ENCODE measurements around the gene CANT1. TPM values are rescaled to one million over a fixed set of nuclear protein-coding genes. Genes with fewer than 3 reads are reported as not detected.
A peak's percentile ranks its signal among the peaks of the same experiment; 100 is the strongest.

The CANT1 gene
- total RNA-seq, 2 experiments from 2014 or later, result 56.0 to 61.5 TPM

DNA sequence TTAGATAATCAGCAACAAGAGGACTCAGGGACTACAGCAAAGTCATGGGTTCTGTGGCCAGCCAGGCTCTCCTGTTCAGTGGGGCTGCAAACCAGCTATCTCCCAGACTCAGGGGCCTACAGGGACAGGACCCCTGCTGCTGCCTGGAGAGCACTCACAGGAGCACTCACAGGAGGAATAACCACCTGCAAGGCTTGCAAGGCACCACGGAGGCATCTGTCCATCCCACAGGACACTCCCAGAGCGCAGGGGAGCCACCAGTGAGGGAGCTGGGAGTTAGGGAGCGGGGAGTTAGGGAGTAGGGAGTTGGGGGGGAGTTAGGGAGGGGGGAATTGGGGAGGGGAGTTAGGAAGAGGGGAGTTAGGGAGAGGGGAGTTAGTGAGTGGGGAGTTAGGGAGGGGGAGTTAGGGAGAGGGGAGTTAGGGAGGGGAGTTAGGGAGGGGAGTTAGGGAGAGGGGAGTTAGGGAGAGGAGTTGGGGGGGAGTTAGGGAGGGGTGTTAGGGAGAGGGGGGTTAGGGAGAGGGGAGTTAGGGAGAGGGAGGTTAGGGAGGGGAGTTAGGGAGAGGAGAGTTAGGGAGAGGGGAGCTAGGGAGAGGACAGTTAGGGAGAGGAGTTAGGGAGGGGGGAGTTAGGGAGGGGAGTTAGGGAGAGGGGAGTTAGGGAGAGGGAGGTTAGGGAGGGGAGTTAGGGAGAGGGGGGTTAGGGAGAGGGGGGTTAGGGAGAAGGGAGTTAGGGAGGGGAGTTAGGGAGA lies 5.7 kb downstream of the CANT1 start:
- ATAC-seq (ENCODE audit: low read depth) (no peak), DNase-seq (no peak)
- H3K9me3 Mint-ChIP-seq, result no peaks in the 10 kb centered on the region
- H3K27me3 Mint-ChIP-seq, result no peaks in the 10 kb centered on the region
- no peak overlapping the region for H3K27ac Mint-ChIP-seq
- peaks cover 30% of the 10 kb centered on the region for H3K4me1 Mint-ChIP-seq
- peaks cover 14% of the 10 kb centered on the region for H3K36me3 Mint-ChIP-seq
- POLR2A ChIA-PET, result no interaction called here
- no peak overlapping the region for H3K4me3 Mint-ChIP-seq

DNA sequence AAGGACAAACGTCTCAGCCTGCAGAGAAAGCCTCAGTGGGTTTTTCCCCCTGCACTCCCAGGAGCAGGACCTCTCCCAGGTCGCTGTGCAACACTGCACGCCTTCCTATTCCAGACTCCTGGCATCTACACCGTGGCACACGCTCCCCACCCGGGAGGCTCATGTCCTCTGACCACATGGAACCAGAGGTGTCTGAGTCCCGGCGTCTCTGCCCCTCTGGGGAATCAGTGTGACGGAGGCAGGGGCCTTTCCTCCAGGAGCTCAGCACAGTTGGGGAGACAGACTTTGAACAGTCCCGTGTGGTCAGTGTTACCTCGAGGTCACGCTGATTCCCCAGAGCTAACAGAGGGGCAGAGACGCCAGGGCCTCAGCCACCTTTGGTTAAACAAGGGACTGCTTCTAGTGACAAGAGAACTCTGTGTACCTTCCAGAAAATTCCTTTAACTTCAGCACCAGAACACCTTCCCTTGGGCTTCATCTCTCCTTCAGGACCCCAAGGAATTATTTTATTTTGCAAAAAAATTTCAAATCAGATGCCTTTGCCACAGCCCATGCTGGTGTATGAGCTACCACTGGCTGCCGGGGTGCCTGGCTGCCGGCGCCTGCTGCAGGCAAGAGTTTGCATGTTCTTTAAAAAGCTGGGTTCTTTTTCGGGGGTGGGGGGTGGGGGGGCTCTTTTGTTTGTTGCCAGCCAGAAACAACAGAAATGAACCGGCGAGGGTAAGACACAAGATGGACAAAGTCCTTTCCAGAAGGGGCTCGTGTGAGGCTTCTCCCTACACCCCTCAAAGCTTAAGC lies 6.6 kb downstream of the CANT1 start:
- H3K4me3 Mint-ChIP-seq, result no peak overlapping the region
- H3K27ac Mint-ChIP-seq, result no peak overlapping the region
- H3K27me3 Mint-ChIP-seq, result no peaks in the 10 kb centered on the region
- POLR2A ChIA-PET, result interaction anchor here (0.7 kb wide), 1 partner anchor 452 kb away, joined by 3 read pairs; no protein-coding TSS in a partner anchor
- ATAC-seq (ENCODE audit: low read depth) (no peak), DNase-seq (no peak)
- H3K9me3 Mint-ChIP-seq, result no peaks in the 10 kb centered on the region
- H3K4me1 Mint-ChIP-seq, result peaks cover 22% of the 10 kb centered on the region
- peaks cover 9% of the 10 kb centered on the region for H3K36me3 Mint-ChIP-seq

DNA sequence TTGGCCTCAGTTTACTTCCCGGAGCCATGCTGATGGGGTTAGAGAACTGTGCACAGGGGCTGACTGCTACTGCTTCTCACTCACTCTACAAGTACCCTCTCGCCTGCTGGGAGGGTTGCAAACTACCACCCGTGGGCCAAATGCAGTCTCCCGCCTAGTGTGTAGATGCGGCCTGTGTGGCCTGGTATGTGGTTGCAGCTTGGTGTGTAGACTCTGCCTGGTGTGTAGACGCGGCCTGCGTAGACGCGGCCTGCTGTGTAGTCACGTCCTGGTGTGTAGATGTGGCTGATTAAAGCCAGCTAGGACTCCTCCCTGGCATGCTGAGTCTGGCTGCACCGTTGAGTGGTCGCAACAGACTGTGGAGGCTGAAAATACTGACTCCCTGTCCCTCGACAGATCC lies 7.3 kb downstream of the CANT1 start:
- Mint-ChIP-seq H3K4me3 (no peak overlapping the region), H3K27me3 (no peaks in the 10 kb centered on the region), H3K9me3 (no peaks in the 10 kb centered on the region), H3K4me1 (peaks cover 16% of the 10 kb centered on the region), H3K36me3 (peaks cover 9% of the 10 kb centered on the region), H3K27ac (no peak overlapping the region)
- POLR2A ChIA-PET, result no interaction called here
- ATAC-seq (ENCODE audit: low read depth) (no peak), DNase-seq (no peak)

DNA sequence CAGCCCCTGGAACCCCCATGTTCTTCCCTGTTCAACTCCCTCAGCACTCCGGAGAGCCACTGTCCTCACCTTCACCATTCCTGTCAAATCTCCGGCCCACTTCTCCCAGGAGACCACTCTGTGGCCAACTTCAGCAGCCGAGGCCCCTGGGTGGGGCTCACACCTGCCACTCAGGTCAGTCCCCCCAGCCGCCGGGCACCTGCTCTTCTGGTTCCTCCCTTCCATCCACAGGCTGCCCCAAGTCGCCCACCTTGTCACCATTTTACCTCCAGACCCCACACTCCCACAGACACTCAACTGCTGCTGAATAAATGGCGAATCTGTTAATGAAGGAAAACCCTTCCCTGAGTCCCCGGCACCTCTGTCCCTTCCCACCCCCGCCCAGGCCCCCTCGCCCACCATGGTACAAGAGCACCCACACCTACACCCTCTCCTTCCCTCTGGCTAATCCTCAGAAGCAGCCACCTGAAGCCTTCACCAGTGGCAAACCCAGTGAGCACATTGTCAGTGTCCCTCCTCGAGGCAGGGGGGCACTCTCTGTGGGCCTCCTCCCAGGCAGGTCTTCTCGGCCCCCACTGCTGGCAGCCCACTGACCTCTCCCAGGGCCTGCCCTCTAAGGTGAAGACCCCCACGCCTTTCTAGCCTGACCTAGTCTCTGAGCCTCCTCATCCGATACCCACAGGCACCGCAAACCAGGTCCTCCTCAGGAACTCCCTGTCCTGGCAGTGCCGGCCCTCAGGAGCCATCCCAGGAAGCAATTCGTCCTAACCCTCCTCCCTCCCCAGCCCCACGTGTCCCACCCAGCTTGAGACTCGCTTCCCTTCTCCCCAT lies 8.2 kb downstream of the CANT1 start:
- POLR2A ChIA-PET, result no interaction called here
- no peak for ATAC-seq (ENCODE audit: low read depth)
- no peaks in the 10 kb centered on the region for H3K9me3 Mint-ChIP-seq
- H3K27me3 Mint-ChIP-seq, result no peaks in the 10 kb centered on the region
- H3K4me1 Mint-ChIP-seq, result peaks cover 11% of the 10 kb centered on the region
- DNase-seq, result no peak
- no peak overlapping the region for H3K27ac Mint-ChIP-seq
- peaks cover 7% of the 10 kb centered on the region for H3K36me3 Mint-ChIP-seq
- H3K4me3 Mint-ChIP-seq, result no peak overlapping the region

DNA sequence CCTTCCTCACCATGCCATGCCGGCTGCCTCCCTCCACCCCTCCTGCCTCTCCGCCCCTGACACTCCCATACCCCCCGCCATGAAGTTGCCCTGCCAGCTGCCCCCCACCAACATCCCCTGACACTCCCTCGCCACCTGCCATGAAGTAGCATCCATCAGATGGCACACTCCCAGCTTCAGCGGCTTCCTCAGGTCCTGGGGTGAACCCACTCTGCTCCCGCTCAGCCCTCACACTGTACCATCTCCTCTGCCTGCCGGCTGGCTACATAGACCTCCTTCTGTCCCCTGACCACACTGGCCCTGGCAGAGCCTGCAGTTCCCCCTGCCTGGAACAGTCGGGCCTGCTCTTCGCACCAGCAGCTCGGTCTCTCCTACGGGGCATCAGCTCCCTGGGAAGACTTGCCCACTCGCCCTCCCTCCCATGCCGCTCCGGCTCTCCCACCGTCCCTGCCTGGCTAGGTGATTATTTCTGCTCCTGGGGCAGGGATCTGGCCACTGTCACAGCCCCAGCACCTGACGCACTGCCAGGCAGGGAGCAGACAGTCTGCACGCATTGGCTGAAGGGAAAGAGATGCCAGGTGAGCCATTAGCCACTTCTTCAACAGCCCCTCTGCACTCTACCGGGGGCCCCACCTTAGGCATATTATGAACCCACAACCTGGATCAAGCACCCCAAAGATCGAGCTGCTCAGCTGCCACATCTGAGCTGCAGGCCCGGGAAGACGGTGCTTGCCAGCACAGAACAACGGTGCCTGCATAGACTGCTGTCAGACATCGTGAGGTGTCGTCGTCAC lies 9.0 kb downstream of the CANT1 start:
- H3K27me3 Mint-ChIP-seq, result no peaks in the 10 kb centered on the region
- no peak overlapping the region for H3K4me3 Mint-ChIP-seq
- DNase-seq (no peak), ATAC-seq (ENCODE audit: low read depth) (no peak)
- H3K4me1 Mint-ChIP-seq, result peaks cover 4% of the 10 kb centered on the region
- POLR2A ChIA-PET, result interaction anchor here (0.7 kb wide), 1 partner anchor 985 kb away, joined by 3 read pairs; no protein-coding TSS in a partner anchor
- H3K36me3 Mint-ChIP-seq, result peaks cover 9% of the 10 kb centered on the region
- peak overlapping the region; percentile 36 for H3K27ac Mint-ChIP-seq
- no peaks in the 10 kb centered on the region for H3K9me3 Mint-ChIP-seq

DNA sequence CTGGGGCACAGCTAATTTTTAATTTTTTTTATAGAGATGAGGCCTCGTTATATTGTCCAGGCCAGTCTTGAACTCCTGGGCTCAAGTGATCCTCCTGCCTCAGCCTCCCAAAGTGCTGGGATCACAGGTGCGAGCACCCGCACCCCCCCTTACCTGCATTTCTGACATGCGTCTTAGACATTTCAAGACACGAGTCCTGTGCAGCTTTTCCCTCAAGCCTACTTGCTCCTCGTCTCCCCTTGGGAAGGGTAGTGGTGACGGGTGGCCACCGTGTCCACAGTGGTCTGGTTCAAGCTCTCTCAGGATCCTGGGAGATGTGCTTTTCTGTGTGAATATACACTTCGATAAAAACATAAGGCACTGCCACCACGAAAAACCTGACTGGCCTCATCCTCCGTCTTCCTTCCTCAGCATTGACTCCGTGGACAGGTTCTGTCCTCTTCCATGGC lies 9.6 kb downstream of the CANT1 start:
- peak overlapping the region; percentile 36 for H3K27ac Mint-ChIP-seq
- ATAC-seq (ENCODE audit: low read depth), result no peak
- H3K4me3 Mint-ChIP-seq, result no peak overlapping the region
- no peaks in the 10 kb centered on the region for H3K4me1 Mint-ChIP-seq
- no peaks in the 10 kb centered on the region for H3K9me3 Mint-ChIP-seq
- DNase-seq, result no peak
- H3K27me3 Mint-ChIP-seq, result no peaks in the 10 kb centered on the region
- POLR2A ChIA-PET, result interaction anchor here (0.6 to 0.7 kb wide), 2 partner anchors 19 to 985 kb away, joined by 3 to 4 read pairs; no protein-coding TSS in a partner anchor
- peaks cover 12% of the 10 kb centered on the region for H3K36me3 Mint-ChIP-seq

DNA sequence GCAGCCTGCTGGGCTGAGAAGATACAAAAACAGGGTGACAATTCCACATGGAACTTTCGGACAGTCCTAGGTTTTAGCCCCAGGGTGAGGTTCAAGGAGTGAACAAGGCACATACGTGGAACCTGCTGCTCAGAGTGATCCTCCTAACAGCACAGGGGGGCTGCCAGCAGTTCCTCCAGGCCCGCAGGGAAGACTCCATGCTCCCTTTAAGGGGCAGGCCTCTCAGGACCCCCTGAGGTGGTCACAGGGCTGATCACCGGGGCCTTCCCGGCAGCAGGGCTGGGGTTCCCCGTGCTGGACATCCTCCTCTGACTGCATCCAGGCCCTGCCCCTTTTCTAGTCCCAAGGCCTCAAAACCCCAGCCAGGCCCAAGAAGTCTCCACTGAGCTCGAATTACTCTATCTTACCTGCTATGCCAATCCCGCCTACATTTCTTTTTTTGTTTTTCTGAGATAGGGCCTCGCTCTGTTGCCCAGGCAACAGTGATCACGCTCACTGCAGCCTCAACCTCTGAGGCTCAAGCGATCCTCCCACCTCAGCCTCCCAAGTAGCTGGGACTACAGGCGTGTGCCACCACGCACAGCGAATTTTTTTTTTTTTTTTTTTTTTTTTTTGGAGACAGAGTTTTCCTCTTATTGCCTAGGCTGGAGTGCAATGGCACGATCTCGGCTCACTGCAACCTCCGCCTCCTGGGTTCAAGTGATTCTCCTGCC lies 10.4 kb downstream of the CANT1 start:
- no peaks in the 10 kb centered on the region for H3K4me1 Mint-ChIP-seq
- no peak overlapping the region for H3K27ac Mint-ChIP-seq
- no peak for DNase-seq
- ATAC-seq (ENCODE audit: low read depth), result no peak
- no peaks in the 10 kb centered on the region for H3K27me3 Mint-ChIP-seq
- POLR2A ChIA-PET, result interaction anchor here (0.6 kb wide), 1 partner anchor 19 kb away, joined by 4 read pairs; no protein-coding TSS in a partner anchor
- peaks cover 13% of the 10 kb centered on the region for H3K36me3 Mint-ChIP-seq
- H3K4me3 Mint-ChIP-seq, result no peak overlapping the region
- H3K9me3 Mint-ChIP-seq, result no peaks in the 10 kb centered on the region

DNA sequence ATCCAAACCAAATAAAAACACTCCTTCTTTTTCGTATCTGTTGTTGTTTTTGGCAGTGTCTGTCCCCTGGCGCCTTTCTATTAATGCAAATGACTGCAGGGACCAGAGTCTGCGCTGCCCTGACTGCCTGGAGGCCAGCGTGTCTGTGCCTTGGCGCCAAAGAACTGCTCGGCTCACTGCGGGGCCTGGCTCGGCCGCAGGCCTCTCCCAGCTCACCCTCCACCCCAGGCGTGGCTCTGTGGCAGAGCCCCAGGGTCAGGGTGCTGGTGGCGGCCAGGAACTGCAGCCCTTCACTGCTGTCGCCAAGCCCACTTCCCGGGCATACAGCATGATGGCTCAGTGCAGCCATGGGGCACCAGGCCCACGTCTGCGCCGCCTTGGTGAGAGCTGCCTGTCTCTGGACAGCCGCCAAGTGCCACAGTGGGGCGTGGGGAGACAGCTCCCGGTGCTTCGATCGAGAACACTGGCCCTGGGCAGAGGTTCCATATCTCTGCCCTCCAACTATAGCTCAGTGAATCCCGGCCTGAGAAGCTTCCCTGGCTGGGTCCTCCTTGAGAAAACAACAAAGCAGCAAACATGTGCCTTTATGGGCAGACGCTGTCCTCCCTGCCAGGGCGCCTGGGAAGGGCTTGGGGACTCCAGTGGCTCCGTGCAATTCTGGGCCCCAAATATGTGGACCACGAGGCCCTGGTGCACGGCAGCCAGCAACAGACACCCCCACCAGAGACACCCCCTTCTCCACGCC lies 11.1 kb downstream of the CANT1 start:
- POLR2A ChIA-PET, result no interaction called here

GRCh38 chr17:78997881-78998280 lies 11.7 kb downstream of the CANT1 start:
- peaks cover 3% of the 10 kb centered on the region for H3K4me1 Mint-ChIP-seq
- no peak for DNase-seq
- POLR2A ChIA-PET, result no interaction called here
- H3K36me3 Mint-ChIP-seq, result peaks cover 17% of the 10 kb centered on the region
- H3K27me3 Mint-ChIP-seq, result no peaks in the 10 kb centered on the region
- H3K9me3 Mint-ChIP-seq, result no peaks in the 10 kb centered on the region
- no peak overlapping the region for H3K27ac Mint-ChIP-seq
- no peak overlapping the region for H3K4me3 Mint-ChIP-seq
- no peak for ATAC-seq (ENCODE audit: low read depth)

More for the DNA sequence above, 11.1 kb downstream of the CANT1 start:
- Mint-ChIP-seq H3K27ac (no peak overlapping the region), H3K4me3 (no peak overlapping the region), H3K27me3 (no peaks in the 10 kb centered on the region), H3K9me3 (no peaks in the 10 kb centered on the region), H3K36me3 (peaks cover 13% of the 10 kb centered on the region), H3K4me1 (no peaks in the 10 kb centered on the region)
- no peak for DNase-seq
- ATAC-seq (ENCODE audit: low read depth), result no peak

DNA sequence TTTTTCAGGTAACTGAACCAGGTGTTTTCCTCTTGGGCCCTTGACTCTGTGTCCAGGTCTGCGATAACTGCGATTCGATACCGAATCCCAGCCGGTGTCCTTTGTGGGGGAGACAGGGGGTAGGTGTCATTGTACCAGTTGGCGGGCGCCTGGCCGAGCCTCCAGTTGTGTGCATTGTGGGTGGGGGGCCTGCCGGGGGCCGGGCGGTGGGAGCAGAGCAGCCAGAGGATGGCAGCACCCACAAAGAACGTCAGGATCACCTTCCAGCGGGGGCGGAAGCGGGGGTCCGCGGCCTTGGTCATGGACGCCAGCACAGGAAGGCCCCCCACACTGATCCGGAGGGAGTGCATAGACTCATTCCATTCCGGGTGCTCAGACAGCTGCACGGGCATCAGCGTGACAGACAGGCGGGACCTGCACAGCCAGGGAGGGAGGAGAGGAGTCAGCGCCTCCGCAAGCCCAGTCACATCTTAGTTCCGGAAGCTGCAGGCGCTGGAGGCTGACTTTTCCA lies 12.3 kb downstream of the CANT1 start:
- POLR2A ChIA-PET, result no interaction called here
- H3K4me1 Mint-ChIP-seq, result peaks cover 3% of the 10 kb centered on the region
- H3K36me3 Mint-ChIP-seq, result peaks cover 15% of the 10 kb centered on the region
- ATAC-seq (ENCODE audit: low read depth) (no peak), DNase-seq (no peak)
- H3K27me3 Mint-ChIP-seq, result no peaks in the 10 kb centered on the region
- no peak overlapping the region for H3K4me3 Mint-ChIP-seq
- H3K9me3 Mint-ChIP-seq, result no peaks in the 10 kb centered on the region
- no peak overlapping the region for H3K27ac Mint-ChIP-seq

DNA sequence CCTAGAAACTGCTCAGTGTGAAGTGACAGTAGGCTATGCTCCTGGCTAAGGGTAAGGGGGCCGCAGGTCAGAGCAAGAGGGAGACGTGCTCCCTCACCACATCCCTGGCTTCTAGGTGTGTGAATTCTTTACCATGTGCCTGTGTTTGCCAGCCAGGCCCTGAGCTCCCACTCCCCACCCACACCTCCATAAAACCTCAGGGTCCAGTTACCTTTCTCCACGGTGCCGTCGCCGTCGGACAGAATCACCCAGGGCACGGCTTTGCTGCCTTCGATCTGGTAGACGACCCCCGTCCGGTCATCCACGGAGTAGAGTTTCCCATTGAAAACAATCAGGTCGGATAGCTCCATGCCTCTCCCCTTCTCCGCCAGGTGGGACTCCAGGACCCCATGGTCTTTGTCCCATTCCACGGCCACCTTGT lies 12.8 kb downstream of the CANT1 start:
- peaks cover 15% of the 10 kb centered on the region for H3K36me3 Mint-ChIP-seq
- H3K27ac Mint-ChIP-seq, result no peak overlapping the region

More for the DNA sequence above, 12.8 kb downstream of the CANT1 start:
- no peak overlapping the region for H3K4me3 Mint-ChIP-seq
- peaks cover 3% of the 10 kb centered on the region for H3K4me1 Mint-ChIP-seq
- DNase-seq (no peak), ATAC-seq (ENCODE audit: low read depth) (no peak)
- H3K9me3 Mint-ChIP-seq, result no peaks in the 10 kb centered on the region
- no peaks in the 10 kb centered on the region for H3K27me3 Mint-ChIP-seq
- POLR2A ChIA-PET, result no interaction called here

All from activated naive CD8-positive, alpha-beta T cell treated with anti-CD3 and anti-CD28 coated beads, Interleukin-2, amount 10 ng/mL, durations not matched to agents 7 days and 5 days (primary cell).